NCI-H128 (cell line): ENCODE measurements around the gene SLC25A34.
A peak's percentile ranks its signal among the peaks of the same experiment; 100 is the strongest.
"Not testable (repeated sequence)": the region's sequence is repeated elsewhere in the genome, so short reads cannot be mapped to it uniquely, and the experiment has no call there.

ENCODE experiments used
- DNase-seq: peaks from one replicate; lab custom pipeline; 2025; ENCODE audit not compliant: unreplicated experiment; lab: John Stamatoyannopoulos, UW

The SLC25A34 gene

GRCh38 chr1:15736038-15736891 is at the start of gene SLC25A34:
SLC25A34 (plus strand) TSS chr1:15736258; CDS start chr1:15736486, 228 bp downstream.
- peak; percentile 42 for DNase-seq

GRCh38 chr1:15687446-15687845 is 48.6 kb upstream of the SLC25A34 start:
- no peak for DNase-seq

GRCh38 chr1:15690317-15690716 is 45.7 kb upstream of the SLC25A34 start:
- no peak for DNase-seq

DNA sequence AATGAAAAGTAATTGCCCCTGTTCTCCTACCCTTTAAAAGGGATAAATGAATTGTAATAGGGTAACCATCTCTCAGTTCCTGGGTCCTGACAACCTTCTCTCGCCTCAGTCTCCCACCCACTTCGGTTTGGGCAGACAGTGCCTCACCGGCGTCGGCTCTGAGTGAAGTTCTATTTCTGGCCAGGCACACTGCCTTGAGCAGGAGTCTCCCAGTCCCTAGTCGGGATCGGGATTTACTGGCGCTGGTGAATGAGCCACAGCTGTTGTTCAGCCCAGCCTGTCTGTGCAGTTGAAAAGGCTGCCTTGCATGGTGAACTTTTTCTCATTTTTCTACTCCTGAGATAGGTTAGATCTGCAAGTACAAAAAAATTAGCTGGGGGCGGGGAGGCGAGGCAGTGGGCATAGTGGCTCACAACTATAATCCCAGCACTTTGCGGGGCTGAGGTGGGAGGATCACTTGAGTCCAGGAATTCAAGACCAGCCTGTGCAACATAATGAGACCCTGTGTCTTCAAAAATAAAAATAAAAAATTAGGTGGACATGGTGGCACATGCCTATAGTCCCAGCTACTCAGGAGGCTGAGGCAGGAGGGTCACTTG is 44.5 kb upstream of the SLC25A34 start:
- DNase-seq = no peak

- no peak for DNase-seq
These were observed 43.9 kb upstream of the SLC25A34 start for GRCh38 chr1:15692121-15692682.

GRCh38 chr1:15693371-15693770 is 42.7 kb upstream of the SLC25A34 start:
- DNase-seq = no peak

DNA sequence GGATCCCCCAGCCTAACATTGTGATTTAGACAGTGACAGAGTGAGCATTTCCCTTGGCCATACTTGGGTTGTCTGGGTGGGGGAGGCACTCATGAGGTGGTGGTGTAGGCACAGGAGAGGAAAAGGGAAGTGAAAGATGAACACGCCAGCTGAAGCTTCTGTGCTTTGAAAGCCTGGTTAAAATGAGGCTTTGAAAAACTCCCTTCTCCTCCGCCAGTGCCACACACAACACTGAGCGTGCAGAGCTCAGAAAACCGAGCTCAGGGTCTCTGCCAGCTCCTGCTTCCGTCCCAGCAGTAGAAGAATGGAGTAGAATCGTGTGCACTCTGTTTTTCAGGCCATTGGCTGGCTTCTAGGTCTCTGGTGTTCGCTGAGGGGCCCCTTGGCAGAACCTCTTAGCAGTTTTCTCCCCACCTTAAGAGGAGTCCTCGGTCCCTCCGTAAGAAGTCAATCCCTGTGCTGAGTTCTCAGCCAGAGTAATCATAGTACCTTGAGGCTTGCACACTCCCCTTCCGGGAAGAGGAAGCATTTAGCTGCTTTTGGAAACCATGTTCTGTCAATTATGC is 39.0 kb upstream of the SLC25A34 start:
- DNase-seq = no peak

DNA sequence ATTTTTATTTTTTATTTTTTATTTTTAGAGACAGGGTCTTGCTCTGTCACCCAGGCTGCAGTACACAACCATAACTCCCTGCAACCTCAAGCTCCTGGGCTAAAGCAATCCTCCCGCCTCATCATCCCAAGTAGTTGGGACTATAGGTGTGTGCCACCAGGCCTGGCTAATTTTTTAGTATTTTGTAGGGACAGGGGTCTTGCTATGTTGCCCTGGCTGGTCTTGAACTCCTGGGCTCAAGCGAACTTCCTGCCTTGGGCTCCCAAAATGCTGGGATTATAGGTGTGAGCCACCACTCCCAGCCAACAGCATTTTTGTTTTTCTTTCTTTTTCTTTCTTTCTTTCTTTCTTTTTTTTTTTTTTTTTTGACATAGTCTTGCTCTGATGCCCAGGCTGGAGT is 37.9 kb upstream of the SLC25A34 start:
- no peak for DNase-seq

GRCh38 chr1:15699321-15699720 is 36.7 kb upstream of the SLC25A34 start:
- DNase-seq = not testable (repeated sequence)

DNA sequence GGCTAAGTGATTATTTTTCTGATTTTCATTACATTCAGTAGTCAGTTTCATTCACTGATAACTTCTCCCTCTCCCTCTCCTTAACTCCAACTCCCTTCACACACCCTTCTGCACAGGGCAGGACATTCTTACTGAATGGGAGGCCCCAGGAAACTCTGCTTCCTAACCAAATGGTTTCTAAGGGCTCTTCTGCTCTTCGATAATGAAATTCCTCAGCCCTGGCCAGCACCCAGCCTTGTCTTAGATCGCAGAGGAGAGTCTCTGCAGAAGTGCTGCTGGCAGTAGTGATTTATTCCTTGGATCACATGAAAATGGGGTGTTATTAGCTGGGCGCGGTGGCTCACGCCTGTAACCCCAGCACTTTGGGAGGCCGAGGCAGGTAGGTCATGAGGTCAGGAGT is 35.5 kb upstream of the SLC25A34 start:
- DNase-seq = no peak

DNA sequence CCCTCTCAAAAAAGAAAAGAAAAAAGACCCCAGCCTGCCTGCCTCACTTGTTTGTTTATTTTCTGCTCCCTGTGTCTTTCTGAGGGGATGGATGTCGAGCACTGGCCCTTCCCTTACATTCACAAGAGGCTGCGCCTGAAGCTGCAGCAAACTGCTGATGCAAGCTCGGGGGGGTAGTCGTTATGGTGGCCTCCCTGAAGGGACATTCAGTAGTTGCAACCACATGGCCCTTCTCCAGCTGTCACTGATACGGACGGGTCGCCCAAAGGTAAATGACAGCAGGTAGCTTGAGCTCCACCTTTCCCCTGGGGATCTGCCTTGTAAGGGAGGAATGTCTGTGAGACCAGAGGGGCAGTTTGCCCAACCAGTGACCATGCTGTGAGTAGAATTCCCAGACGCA is 34.3 kb upstream of the SLC25A34 start:
- DNase-seq = no peak

- no peak for DNase-seq
These were observed 33.1 kb upstream of the SLC25A34 start for GRCh38 chr1:15702722-15703550.

- no peak for DNase-seq
These were observed 32.5 kb upstream of the SLC25A34 start for GRCh38 chr1:15703562-15703961.

DNA sequence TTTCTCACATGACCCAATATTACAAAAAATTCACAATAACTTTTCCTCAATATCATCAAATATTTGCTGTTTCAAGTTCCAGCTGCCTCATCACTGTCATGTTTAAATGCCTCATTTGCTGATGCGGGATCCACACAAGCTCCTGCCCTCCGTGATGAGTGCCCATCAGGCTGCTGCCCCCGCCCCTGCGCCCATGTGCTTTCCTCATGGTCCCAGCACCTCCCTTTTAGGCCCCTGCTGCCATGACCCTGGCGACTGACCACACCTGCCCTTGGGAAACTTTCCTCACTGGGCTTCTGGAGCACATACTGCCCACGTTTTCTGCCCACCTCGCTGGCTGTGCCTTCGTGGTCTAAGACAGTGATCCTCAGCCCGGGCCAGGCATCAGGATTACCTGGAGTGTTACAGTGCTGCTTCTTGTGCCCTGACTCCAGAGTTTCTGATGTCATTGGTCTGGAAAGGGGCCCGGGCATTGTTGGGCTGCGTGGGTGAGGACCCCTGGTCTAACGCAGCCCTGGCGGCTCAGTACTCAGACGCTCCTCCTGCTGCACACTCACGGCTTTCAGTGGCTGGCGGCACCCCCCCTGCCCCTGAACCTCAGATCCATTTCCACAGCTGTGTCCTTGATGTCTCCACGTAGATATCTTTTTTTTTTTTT is 31.4 kb upstream of the SLC25A34 start:
- no peak for DNase-seq

GRCh38 chr1:15705184-15705566 is 30.9 kb upstream of the SLC25A34 start:
- DNase-seq = no peak

DNA sequence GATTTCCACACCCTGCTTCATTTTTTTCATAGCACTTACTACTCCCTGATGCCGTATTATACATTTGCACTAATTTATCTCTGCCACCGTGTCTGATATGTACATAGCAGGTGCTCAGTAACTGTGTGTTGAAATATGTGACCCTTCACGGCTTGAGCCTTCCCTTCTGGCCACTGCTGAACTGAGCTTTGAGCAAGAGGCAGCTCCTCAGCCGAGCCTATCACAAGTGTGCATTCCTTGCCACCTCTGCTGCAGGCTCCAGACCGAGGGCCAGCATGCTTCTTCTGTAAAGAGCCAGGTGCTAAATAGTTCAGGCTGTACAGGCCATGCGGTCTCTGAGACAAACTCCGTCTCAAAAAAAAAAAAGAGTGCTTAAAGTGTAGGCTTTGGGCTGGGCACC is 29.3 kb upstream of the SLC25A34 start:
- DNase-seq = no peak

DNA sequence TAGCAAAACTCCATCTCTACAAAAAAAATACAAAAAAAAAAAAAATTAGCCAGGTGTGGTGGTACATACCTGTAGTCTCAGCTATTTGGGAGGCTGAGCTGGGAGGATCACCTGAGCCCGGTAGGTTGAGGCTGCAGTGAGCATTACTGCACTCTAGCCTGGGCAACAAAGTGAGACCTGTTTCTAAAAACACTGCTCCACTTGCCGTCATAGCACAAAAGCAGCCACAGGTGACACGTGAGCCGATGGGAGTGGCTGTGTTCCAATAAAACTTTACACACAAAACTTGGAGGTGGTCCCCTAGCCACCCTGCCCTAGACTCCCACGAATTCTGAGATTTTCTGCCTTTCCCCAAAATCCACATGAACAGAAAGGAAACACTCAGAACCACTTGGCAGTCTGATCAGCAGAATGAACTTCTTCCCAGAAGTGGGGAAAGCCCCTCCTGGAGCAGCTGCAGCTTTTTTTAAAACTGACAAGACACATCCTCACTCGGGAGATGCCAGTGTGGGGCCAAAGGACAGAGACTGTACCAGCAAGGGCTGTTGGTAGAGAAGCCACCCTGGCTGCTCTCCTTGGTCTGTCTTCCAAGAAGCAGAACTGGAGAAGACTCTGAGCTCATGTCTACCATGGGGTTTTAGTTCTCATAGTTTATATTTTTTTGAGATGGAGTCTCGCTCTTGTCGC is 28.7 kb upstream of the SLC25A34 start:
- no peak for DNase-seq

- DNase-seq = no peak
These were observed 27.4 kb upstream of the SLC25A34 start for GRCh38 chr1:15708486-15709137.

GRCh38 chr1:15709226-15709625 is 26.8 kb upstream of the SLC25A34 start:
- DNase-seq = no peak
